Measurements from ENCODE around the gene ATG16L1.

ATG16L1 gene

DNA sequence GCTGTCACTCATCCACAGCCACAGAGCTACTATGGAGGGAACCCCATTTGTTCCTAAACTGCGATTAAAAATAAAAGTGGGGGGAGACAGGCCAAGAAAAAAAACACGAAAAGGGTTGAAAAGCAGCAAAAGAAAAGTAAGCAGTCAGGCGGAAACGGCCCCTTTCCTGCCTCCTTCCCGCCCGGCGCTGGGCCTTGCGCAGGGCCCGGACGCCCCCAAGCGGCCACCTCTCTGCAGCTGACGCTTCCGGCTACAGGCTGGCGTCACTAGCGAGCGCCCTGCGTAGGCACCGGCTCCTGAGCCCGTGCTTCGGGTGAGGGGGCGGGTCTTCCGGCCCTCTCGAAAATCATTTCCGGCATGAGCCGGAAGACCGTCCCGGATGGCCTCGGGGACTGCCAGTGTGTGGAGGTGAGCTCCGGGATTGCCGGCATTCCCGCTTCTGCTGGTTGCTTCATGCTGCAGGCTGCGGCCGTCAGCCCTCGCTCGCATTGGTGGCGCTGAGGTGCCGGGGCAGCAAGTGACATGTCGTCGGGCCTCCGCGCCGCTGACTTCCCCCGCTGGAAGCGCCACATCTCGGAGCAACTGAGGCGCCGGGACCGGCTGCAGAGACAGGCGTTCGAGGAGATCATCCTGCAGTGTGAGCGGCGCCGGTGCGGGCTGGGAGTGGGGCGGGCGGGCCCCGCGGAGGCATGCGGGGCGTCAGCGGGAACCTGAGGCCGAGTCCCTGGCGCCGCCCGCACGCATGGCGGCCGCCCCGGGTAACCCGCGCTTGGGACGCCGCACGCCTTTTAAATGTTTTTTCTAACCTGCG, at the start of gene ATG16L1:
ATG16L1 (plus strand) TSS at position 368 of the 811 bp plus-strand sequence; CDS start at position 523, 155 bp downstream.
- CTCF ChIA-PET, result interaction anchor here (0.5 to 1.6 kb wide), 26 partner anchors 9 to 1561 kb away, joined by 3 to 6 read pairs (median 3); partner anchors contain the start of gene INPP5D
- TF ChIP-seq, protein P1, sequence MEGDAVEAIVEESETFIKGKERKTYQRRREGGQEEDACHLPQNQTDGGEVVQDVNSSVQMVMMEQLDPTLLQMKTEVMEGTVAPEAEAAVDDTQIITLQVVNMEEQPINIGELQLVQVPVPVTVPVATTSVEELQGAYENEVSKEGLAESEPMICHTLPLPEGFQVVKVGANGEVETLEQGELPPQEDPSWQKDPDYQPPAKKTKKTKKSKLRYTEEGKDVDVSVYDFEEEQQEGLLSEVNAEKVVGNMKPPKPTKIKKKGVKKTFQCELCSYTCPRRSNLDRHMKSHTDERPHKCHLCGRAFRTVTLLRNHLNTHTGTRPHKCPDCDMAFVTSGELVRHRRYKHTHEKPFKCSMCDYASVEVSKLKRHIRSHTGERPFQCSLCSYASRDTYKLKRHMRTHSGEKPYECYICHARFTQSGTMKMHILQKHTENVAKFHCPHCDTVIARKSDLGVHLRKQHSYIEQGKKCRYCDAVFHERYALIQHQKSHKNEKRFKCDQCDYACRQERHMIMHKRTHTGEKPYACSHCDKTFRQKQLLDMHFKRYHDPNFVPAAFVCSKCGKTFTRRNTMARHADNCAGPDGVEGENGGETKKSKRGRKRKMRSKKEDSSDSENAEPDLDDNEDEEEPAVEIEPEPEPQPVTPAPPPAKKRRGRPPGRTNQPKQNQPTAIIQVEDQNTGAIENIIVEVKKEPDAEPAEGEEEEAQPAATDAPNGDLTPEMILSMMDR (conservative IDR thresholded peaks at IDR 0.05; ENCODE audit: low read depth), result peak; percentile 96
- peak; percentile 99 for DNase-seq (ENCODE audit: low spot score)
- POLR2A ChIA-PET (ENCODE audit: low non-redundant PET), result no interaction called here
- peak within 1 kb of the TSS; percentile 81 for H3K27ac ChIP-seq

DNA sequence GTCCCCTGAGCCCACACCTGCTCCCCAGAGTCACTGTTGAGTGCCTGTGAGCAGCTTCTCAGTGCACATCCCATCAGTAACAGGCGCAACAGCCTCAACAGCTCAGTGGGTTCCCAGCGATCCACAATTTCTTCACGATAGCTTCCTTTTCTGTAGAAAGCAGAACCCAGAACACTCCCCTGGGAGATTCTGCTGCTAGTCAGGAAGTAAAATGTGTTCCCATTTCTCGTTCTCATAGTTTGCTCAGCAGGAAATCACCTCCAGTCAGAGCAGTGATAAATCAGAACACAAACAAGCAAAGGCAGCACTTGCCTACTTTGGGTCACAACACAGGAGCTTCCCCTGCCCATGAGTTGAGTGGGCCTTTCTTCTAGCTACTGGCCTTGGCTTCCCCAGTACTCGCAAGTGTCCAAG, 48.9 kb upstream of the ATG16L1 start:
- ChIA-PET CTCF (interaction anchor here (0.7 kb wide), 1 partner anchor 49 kb away, joined by 3 read pairs; the partner anchor contains the start of gene ATG16L1), POLR2A (ENCODE audit: low non-redundant PET) (interaction anchor here (0.6 kb wide), 1 partner anchor 88 kb away, joined by 3 read pairs; no protein-coding TSS in a partner anchor)
- no peak overlapping the region for H3K27ac ChIP-seq
- no peak for DNase-seq (ENCODE audit: low spot score)
- TF ChIP-seq, protein P1 (conservative IDR thresholded peaks at IDR 0.05; ENCODE audit: low read depth), result no peak

DNA sequence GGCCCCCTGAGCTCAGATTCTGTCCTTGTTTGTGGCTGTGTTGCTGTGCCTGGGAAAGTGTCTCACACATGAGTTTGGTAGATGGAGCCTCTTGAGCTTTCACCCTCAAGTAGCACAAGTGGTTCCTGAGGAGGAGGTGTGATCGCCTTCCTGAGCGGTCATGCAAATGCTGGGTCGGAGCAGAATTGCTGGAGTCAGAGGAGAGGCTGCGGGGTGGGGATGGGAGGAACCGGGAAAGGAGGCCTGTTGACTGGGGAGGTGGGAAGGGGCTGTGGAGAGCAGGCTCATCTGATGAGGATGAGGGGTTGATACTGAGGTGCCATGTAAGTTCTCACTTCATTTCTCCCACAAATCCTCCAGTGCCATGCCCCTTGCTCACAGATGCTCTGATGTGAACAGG, 48.4 kb upstream of the ATG16L1 start:
- ChIA-PET CTCF (interaction anchor here (0.7 kb wide), 1 partner anchor 48 kb away, joined by 3 read pairs; the partner anchor contains the start of gene ATG16L1), POLR2A (ENCODE audit: low non-redundant PET) (no interaction called here)
- no peak for DNase-seq (ENCODE audit: low spot score)
- no peak overlapping the region for H3K27ac ChIP-seq
- TF ChIP-seq, protein P1 (conservative IDR thresholded peaks at IDR 0.05; ENCODE audit: low read depth), result no peak

DNA sequence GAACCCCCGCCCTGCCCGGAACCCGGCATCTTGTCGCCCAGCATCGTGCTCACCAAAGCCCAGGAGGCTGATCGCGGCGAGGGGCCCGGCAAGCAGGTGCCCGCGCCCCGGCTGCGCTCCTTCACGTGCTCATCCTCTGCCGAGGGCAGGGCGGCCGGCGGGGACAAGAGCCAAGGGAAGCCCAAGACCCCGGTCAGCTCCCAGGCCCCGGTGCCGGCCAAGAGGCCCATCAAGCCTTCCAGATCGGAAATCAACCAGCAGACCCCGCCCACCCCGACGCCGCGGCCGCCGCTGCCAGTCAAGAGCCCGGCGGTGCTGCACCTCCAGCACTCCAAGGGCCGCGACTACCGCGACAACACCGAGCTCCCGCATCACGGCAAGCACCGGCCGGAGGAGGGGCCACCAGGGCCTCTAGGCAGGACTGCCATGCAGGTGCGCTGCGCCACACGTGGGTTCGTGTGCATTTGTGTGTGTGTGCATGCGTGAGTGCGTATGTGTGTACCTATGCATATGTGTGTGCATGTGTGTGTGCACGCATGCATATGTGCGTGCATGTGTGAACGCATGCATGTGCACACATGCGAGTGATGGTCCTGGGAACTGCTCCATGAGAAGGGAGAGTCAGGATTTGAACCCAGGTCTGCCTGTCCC, 47.1 kb upstream of the ATG16L1 start:
- ChIA-PET CTCF (no interaction called here), POLR2A (ENCODE audit: low non-redundant PET) (no interaction called here)
- H3K27ac ChIP-seq, result no peak overlapping the region
- TF ChIP-seq, protein P1 (conservative IDR thresholded peaks at IDR 0.05; ENCODE audit: low read depth), result no peak
- no peak for DNase-seq (ENCODE audit: low spot score)

DNA sequence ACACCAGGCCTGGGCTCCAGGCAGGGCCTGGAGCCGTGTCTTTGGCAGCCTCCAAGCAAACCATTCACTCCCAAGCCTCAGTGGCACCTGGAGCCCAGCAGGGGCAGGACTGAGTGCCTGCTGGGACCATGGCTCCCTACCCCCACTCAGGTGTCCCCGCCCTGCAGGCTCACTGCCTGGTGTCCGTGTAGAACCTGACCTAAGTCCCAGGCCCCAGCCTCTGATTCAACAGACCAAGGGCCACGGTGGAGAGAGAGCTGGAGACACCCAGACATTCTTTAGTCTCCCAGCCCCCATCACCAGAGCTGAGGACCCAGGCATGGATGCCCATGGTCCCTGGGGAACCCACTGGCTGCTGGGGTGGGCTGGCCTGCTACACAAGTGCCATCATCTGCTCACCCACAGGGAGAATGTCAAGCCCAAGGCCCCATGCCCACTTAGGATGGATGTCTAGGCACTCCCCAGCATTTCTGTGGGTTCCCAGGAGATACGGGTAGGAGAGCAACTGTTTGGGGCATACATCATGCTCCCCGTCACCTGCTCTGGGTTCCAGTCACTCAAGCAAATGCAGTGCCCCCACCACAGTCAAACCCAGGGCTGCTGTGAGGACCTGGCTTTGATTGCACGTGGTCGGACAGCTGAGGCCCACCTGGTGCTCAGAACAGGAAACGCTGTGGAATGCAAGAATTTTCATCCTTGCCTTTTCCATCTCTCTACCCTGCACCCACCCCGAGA, 42.9 kb upstream of the ATG16L1 start:
- H3K27ac ChIP-seq, result peak overlapping the region; percentile 93
- TF ChIP-seq, protein P1 (conservative IDR thresholded peaks at IDR 0.05; ENCODE audit: low read depth), result no peak
- ChIA-PET CTCF (interaction anchor here (0.5 to 1.3 kb wide), 4 partner anchors 9 to 283 kb away, joined by 3 to 4 read pairs (median 4); no protein-coding TSS in a partner anchor), POLR2A (ENCODE audit: low non-redundant PET) (no interaction called here)
- peak; percentile 36 for DNase-seq (ENCODE audit: low spot score)

DNA sequence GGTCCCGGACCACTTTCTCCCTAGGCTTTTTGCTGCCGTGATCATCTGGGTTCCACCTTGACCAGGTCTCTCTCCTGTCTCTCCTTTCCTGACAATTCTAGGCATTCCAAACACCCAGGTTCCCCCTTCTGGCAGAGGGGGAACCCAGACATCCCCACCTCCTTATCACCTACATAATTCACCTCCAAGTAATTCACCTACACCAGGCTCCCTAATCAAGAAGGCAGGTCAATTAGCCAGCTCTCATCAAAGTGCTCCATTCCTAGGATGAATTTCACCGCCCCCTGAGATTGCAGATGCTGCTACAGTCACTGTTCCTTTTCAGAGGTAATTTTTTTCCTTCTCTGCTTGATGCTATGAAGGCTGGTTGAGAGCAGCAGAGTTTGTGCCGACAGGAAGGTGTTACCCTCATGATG, 42.3 kb upstream of the ATG16L1 start:
- peak overlapping the region; percentile 93 for H3K27ac ChIP-seq
- TF ChIP-seq, protein P1 (conservative IDR thresholded peaks at IDR 0.05; ENCODE audit: low read depth), result no peak
- ChIA-PET POLR2A (ENCODE audit: low non-redundant PET) (no interaction called here), CTCF (interaction anchor here (0.5 to 1.3 kb wide), 3 partner anchors 20 to 42 kb away, joined by 3 to 4 read pairs (median 4); partner anchors contain the start of gene ATG16L1)
- DNase-seq (ENCODE audit: low spot score), result no peak
